HCT116 (cell line): ENCODE measurements around the gene CD96. TPM values are rescaled to one million over a fixed set of nuclear protein-coding genes. Genes with fewer than 3 reads are reported as not detected.

Experiments
- ATAC-seq: fragments of 200-7000 bp; cut with Tn5 transposase; 2 replicates; pipeline ENCODE4 v1.9.1; 2020; ENCODE audit warnings: mild to moderate bottlenecking, moderate library complexity
- BruUV-seq: library from RNA; stranded (reverse); fragments of 400-500 nt; replicated peaks from 2 replicates; lab custom pipeline; 2021; lab: Mats Ljungman, UMichigan
- CTCF ChIA-PET: fragments of 300-600 bp; sonication (Branson Sonifier 250); formaldehyde crosslinking; loops from one replicate; lab custom pipeline; 2021; ENCODE audit warnings: antibody characterized with exemption; lab: Charles Lee
- POLR2A ChIA-PET: fragments of 300-600, 350-600 bp; sonication (Branson Sonifier 250); formaldehyde crosslinking; loops from one replicate; lab custom pipeline; 2021; ENCODE audit warnings: antibody characterized with exemption; lab: Charles Lee
- RAD21 ChIA-PET, 2 experiments: fragments of 300-600 bp; sonication (Branson Sonifier 250); formaldehyde crosslinking; loops; one replicate each; lab custom pipeline; 2023; ENCODE audit warnings: low total read pairs in 2 of 2; ENCODE audit not compliant: uncharacterized antibody in 2 of 2, unreplicated experiment in 2 of 2, low non-redundant PET in 1 of 2; lab: Charles Lee
- DNase-seq: peaks from one replicate; pipeline ENCODE4 v3.0.0-alpha.2; 2010; ENCODE audit warnings: low read depth, low spot score
- H2AFZ ChIP-seq: fragments of 200-600 bp; shearing (Covaris generic), sonication (generic); 2 replicates; pipeline ENCODE4 v1.6.1; 2017; ENCODE audit warnings: low read depth, mixed run types, mixed read lengths, antibody characterized with exemption, low read length; ENCODE audit not compliant: poor library complexity, severe bottlenecking
- H3K27ac ChIP-seq: 2 replicates; pipeline ENCODE4 v1.5.1; 2012; ENCODE audit warnings: low read depth, low read length
- H3K27me3 ChIP-seq: fragments of 200-600 bp; sonication (generic); 2 replicates; pipeline ENCODE4 v1.6.1; 2016; ENCODE audit warnings: mixed run types, low read length, mixed read lengths; ENCODE audit not compliant: insufficient read depth
- H3K36me3 ChIP-seq, 2 experiments: fragments of 200-500 bp in 1 of 2; fragments of 200-600 bp in 1 of 2; sonication (Bioruptor generic) in 1 of 2; sonication (generic) in 1 of 2; 2 replicates each; pipeline versions ENCODE4 v1.5.1 to v1.6.1; 2014 to 2016; ENCODE audit warnings: low read length in 2 of 2, inconsistent platforms in 1 of 2, mixed read lengths in 1 of 2, mixed run types in 1 of 2; ENCODE audit not compliant: insufficient read depth in 2 of 2, control insufficient read depth in 1 of 2
- H3K4me1 ChIP-seq, 2 experiments: fragments of 200-600 bp in 1 of 2; sonication (generic) in 1 of 2; 2 replicates each; pipeline versions ENCODE4 v1.5.1 to v1.6.1; 2012 to 2017; ENCODE audit warnings: low read length in 2 of 2, inconsistent platforms in 1 of 2, mild to moderate bottlenecking in 1 of 2, mixed read lengths in 1 of 2, mixed run types in 1 of 2, moderate library complexity in 1 of 2; ENCODE audit not compliant: insufficient read depth in 2 of 2, control insufficient read depth in 1 of 2
- H3K4me2 ChIP-seq: fragments of 200-600 bp; sonication (generic); 2 replicates; pipeline ENCODE4 v1.6.1; 2017; ENCODE audit warnings: mixed run types, low read length, mixed read lengths
- H3K4me3 ChIP-seq, 2 experiments: fragments of 200-600 bp in 1 of 2; sonication (generic) in 1 of 2; replicated peaks in 1 of 2; 2 replicates each; pipeline ENCODE4 v1.5.1; 2011 to 2016; ENCODE audit warnings: low read length in 2 of 2, control low read depth in 1 of 2, low read depth in 1 of 2, mild to moderate bottlenecking in 1 of 2, mixed read lengths in 1 of 2, mixed run types in 1 of 2
- H3K79me2 ChIP-seq: fragments of 200-600 bp; sonication (generic); 2 replicates; pipeline ENCODE4 v1.6.1; 2017; ENCODE audit warnings: mild to moderate bottlenecking, mixed run types, low read length, moderate library complexity, mixed read lengths; ENCODE audit not compliant: insufficient read depth
- H3K9ac ChIP-seq: fragments of 200-600 bp; sonication (generic); 2 replicates; pipeline ENCODE4 v1.6.1; 2016; ENCODE audit warnings: low read length, mixed read lengths
- H3K9me2 ChIP-seq: fragments of 200-600 bp; sonication (generic), shearing (Covaris generic); 2 replicates; pipeline ENCODE4 v1.6.1; 2017; ENCODE audit warnings: mixed run types, mild to moderate bottlenecking, moderate library complexity; ENCODE audit not compliant: insufficient read depth
- H3K9me3 ChIP-seq, 2 experiments: fragments of 200-500 bp in 1 of 2; fragments of 200-600 bp in 1 of 2; sonication (Bioruptor generic) in 1 of 2; sonication (generic) in 1 of 2; 2 replicates each; pipeline ENCODE4 v1.6.1; 2014 to 2017; ENCODE audit warnings: low read length in 2 of 2, mixed read lengths in 2 of 2, inconsistent platforms in 1 of 2, low read depth in 1 of 2, mild to moderate bottlenecking in 1 of 2, mixed run types in 1 of 2, moderate library complexity in 1 of 2; ENCODE audit not compliant: control insufficient read depth in 1 of 2, insufficient read depth in 1 of 2
- H4K20me1 ChIP-seq: fragments of 200-600 bp; sonication (generic), shearing (Covaris generic); 2 replicates; pipeline ENCODE4 v1.6.1; 2017; ENCODE audit warnings: mixed run types, mild to moderate bottlenecking, moderate library complexity; ENCODE audit not compliant: insufficient read depth
- CBX3 ChIP-seq: IDR thresholded peaks from 2 replicates; pipeline ENCODE4 v1.6.1; 2012; ENCODE audit warnings: low read depth
- CEBPB ChIP-seq: IDR thresholded peaks from 2 replicates; pipeline ENCODE4 v1.6.1; 2012; ENCODE audit warnings: low read depth
- EZH2 ChIP-seq: fragments of 200-600 bp; sonication (generic); IDR thresholded peaks from 2 replicates; pipeline ENCODE4 v1.6.1; 2017; ENCODE audit warnings: antibody characterized with exemption, mixed run types
- JUND ChIP-seq: IDR thresholded peaks from 2 replicates; pipeline ENCODE4 v1.6.1; 2012
- POLR2AphosphoS5 ChIP-seq: IDR thresholded peaks from 2 replicates; pipeline ENCODE4 v1.6.1; 2011; ENCODE audit warnings: mild to moderate bottlenecking, low read depth, low read length, moderate library complexity
- RAD21 ChIP-seq: IDR thresholded peaks from 2 replicates; pipeline ENCODE4 v1.6.1; 2012; ENCODE audit warnings: low read depth, mild to moderate bottlenecking
- SIN3A ChIP-seq: IDR thresholded peaks from 2 replicates; pipeline ENCODE4 v1.6.1; 2012; ENCODE audit warnings: low read depth
- SP1 ChIP-seq: IDR thresholded peaks from 2 replicates; pipeline ENCODE4 v1.6.1; 2012; ENCODE audit warnings: low read depth
- SRF ChIP-seq: IDR thresholded peaks from 2 replicates; pipeline ENCODE4 v1.6.1; 2012; ENCODE audit warnings: low read depth
- TCF7L2 ChIP-seq: IDR thresholded peaks from 2 replicates; pipeline ENCODE4 v1.7.0; 2011; ENCODE audit warnings: borderline replicate concordance, inconsistent platforms; ENCODE audit not compliant: insufficient read depth, insufficient read length; ENCODE audit errors: extremely low read depth
- YY1 ChIP-seq: IDR thresholded peaks from 2 replicates; pipeline ENCODE4 v1.6.1; 2011; ENCODE audit warnings: low read length, low read depth, moderate library complexity, mild to moderate bottlenecking; ENCODE audit not compliant: insufficient replicate concordance; ENCODE audit errors: extremely low read depth
- intact Hi-C: fragments of 100-400 bp; cut with micrococcal nuclease; formaldehyde crosslinking; loops from 2 replicates; pipeline ENCODE4 v1.10.0; 2022
- total RNA-seq: library from RNA; stranded (reverse); gene quantifications from one replicate; pipeline ENCODE4 v1.2.1, GENCODE V29; 2021; ENCODE audit not compliant: unreplicated experiment
- TF ChIP-seq, protein P1 (sequence below): IDR thresholded peaks from 2 replicates; pipeline ENCODE4 v1.6.1; 2012
- TF ChIP-seq, protein P2 (sequence below): IDR thresholded peaks from 2 replicates; pipeline ENCODE4 v1.6.1; 2012; ENCODE audit warnings: low read depth

CD96 gene
- total RNA-seq, 1 experiment from 2014 or later, result 0.42 TPM

- DNase-seq (no peak), ATAC-seq (no peak)
- POLR2A ChIA-PET, result no interaction called here
- H3K27me3 ChIP-seq, result no peaks in the 10 kb centered on the region
- no peaks in the 10 kb centered on the region for H3K9me2 ChIP-seq
- H3K9me3 ChIP-seq, result no peaks in the 10 kb centered on the region; a peak in 1 of 4 replicates
- H2AFZ ChIP-seq, result no peak overlapping the region
- H3K79me2 ChIP-seq, result no peaks in the 10 kb centered on the region
- H3K36me3 ChIP-seq, result no peaks in the 10 kb centered on the region
- RAD21 ChIA-PET, result interaction anchor here in 1 of 2 experiments (0.8 kb wide), 1 partner anchor 50 kb away, joined by 3 read pairs; no protein-coding TSS in a partner anchor
- H3K4me2 ChIP-seq, result no peak overlapping the region
- no TSS peak for BruUV-seq
- H4K20me1 ChIP-seq, result no peaks in the 10 kb centered on the region
- no peak overlapping the region for H3K27ac ChIP-seq
- H3K4me3 ChIP-seq, result no peak overlapping the region
- CTCF ChIA-PET, result interaction anchor here (0.8 to 1.9 kb wide), 5 partner anchors 21 to 376 kb away, joined by 3 to 6 read pairs (median 4); no protein-coding TSS in a partner anchor
- intact Hi-C loops, result no loop called here
- H3K9ac ChIP-seq, result no peak overlapping the region
- TF ChIP-seq SRF, result no peak
- TF ChIP-seq EZH2, result no peak
- TF ChIP-seq, protein P1, sequence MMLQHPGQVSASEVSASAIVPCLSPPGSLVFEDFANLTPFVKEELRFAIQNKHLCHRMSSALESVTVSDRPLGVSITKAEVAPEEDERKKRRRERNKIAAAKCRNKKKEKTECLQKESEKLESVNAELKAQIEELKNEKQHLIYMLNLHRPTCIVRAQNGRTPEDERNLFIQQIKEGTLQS, result no peak
- no peak for TF ChIP-seq YY1
- no peak for TF ChIP-seq CBX3
- no peak for TF ChIP-seq SP1
- no peak for TF ChIP-seq POLR2AphosphoS5
- no peak for TF ChIP-seq RAD21
- no peak for TF ChIP-seq JUND
- TF ChIP-seq TCF7L2, result no peak
- TF ChIP-seq CEBPB, result no peak
- no peak for TF ChIP-seq SIN3A
- TF ChIP-seq, protein P2, sequence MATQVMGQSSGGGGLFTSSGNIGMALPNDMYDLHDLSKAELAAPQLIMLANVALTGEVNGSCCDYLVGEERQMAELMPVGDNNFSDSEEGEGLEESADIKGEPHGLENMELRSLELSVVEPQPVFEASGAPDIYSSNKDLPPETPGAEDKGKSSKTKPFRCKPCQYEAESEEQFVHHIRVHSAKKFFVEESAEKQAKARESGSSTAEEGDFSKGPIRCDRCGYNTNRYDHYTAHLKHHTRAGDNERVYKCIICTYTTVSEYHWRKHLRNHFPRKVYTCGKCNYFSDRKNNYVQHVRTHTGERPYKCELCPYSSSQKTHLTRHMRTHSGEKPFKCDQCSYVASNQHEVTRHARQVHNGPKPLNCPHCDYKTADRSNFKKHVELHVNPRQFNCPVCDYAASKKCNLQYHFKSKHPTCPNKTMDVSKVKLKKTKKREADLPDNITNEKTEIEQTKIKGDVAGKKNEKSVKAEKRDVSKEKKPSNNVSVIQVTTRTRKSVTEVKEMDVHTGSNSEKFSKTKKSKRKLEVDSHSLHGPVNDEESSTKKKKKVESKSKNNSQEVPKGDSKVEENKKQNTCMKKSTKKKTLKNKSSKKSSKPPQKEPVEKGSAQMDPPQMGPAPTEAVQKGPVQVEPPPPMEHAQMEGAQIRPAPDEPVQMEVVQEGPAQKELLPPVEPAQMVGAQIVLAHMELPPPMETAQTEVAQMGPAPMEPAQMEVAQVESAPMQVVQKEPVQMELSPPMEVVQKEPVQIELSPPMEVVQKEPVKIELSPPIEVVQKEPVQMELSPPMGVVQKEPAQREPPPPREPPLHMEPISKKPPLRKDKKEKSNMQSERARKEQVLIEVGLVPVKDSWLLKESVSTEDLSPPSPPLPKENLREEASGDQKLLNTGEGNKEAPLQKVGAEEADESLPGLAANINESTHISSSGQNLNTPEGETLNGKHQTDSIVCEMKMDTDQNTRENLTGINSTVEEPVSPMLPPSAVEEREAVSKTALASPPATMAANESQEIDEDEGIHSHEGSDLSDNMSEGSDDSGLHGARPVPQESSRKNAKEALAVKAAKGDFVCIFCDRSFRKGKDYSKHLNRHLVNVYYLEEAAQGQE, result no peak
- peaks cover 10 to 39% of the 10 kb centered on the region in 2 experiments; a peak in 3 of 4 replicates for H3K4me1 ChIP-seq
These were observed 125.2 kb downstream of the CD96 start for GRCh38 chr3:111667170-111667569.
